WTC11 (cell line): ENCODE data around the gene PRX. TPM values are rescaled to one million over a fixed set of nuclear protein-coding genes. Genes with fewer than 3 reads are reported as not detected.

ENCODE experiments used
- ATAC-seq: fragments of 200-7000 bp; cut with Tn5 transposase; 2 replicates; pipeline ENCODE4 v1.10.0; 2021; ENCODE audit warnings: mild to moderate bottlenecking, moderate library complexity
- CTCF ChIA-PET: fragments of 300-600 bp; sonication (Branson Sonifier 250); formaldehyde crosslinking; loops from one replicate; lab custom pipeline; 2021; ENCODE audit warnings: antibody characterized with exemption; lab: Charles Lee
- POLR2A ChIA-PET: fragments of 350-600 bp; sonication (Branson Sonifier 250); formaldehyde crosslinking; loops from one replicate; lab custom pipeline; 2021; ENCODE audit warnings: antibody characterized with exemption; lab: Charles Lee
- DNase-seq: peaks from one replicate; pipeline ENCODE4 v3.0.0; 2021; ENCODE audit warnings: low spot score
- H3K27ac Mint-ChIP-seq: 2 replicates; pipeline ENCODE4 v1.8.0; 2021; ENCODE audit warnings: mixed read lengths
- H3K27me3 Mint-ChIP-seq: 2 replicates; pipeline ENCODE4 v1.8.0; 2021; ENCODE audit warnings: low read depth, mild to moderate bottlenecking, moderate library complexity, mixed read lengths
- H3K36me3 Mint-ChIP-seq: 2 replicates; pipeline ENCODE4 v1.8.0; 2021; ENCODE audit warnings: mixed read lengths
- H3K4me1 Mint-ChIP-seq: 2 replicates; pipeline ENCODE4 v1.8.0; 2022; ENCODE audit warnings: mixed read lengths
- H3K4me3 Mint-ChIP-seq: 2 replicates; pipeline ENCODE4 v1.8.0; 2021; ENCODE audit warnings: mild to moderate bottlenecking, moderate library complexity, mixed read lengths
- H3K9me3 Mint-ChIP-seq: 2 replicates; pipeline ENCODE4 v1.8.0; 2021; ENCODE audit warnings: mixed read lengths
- AFF4 ChIP-seq: sonication (generic); formaldehyde crosslinking; IDR thresholded peaks from 2 replicates; pipeline ENCODE4 v1.8.1; 2023; ENCODE audit warnings: mild to moderate bottlenecking, missing genetic modification reagents, borderline replicate concordance
- CDX4 ChIP-seq: fragments of 250-450 bp; sonication (Bioruptor Pico); IDR thresholded peaks from 2 replicates; pipeline ENCODE4 v1.9.0; 2021; ENCODE audit warnings: moderate library complexity, mild to moderate bottlenecking, inconsistent platforms, borderline replicate concordance
- E2F1 ChIP-seq: sonication (generic); formaldehyde crosslinking; IDR thresholded peaks from 2 replicates; pipeline ENCODE4 v1.8.0; 2022; ENCODE audit warnings: mild to moderate bottlenecking, missing genetic modification reagents
- FOXJ3 ChIP-seq: sonication (generic); formaldehyde crosslinking; IDR thresholded peaks from 2 replicates; pipeline ENCODE4 v1.9.0; 2021; ENCODE audit warnings: missing genetic modification reagents, mild to moderate bottlenecking, borderline replicate concordance
- FOXK1 ChIP-seq: sonication (generic); formaldehyde crosslinking; IDR thresholded peaks from 2 replicates; pipeline ENCODE4 v1.8.0; 2022; ENCODE audit warnings: mild to moderate bottlenecking, moderate library complexity, missing genetic modification reagents
- FOXP4 ChIP-seq: sonication (generic); formaldehyde crosslinking; IDR thresholded peaks from 2 replicates; pipeline ENCODE4 v1.8.0; 2022; ENCODE audit warnings: mild to moderate bottlenecking, missing genetic modification reagents
- GTF2I ChIP-seq: fragments of 250-450 bp; sonication (Bioruptor Pico); conservative IDR thresholded peaks from 2 replicates; pipeline ENCODE4 v1.4.0; 2021; ENCODE audit warnings: mild to moderate bottlenecking
- HMGXB4 ChIP-seq: sonication (generic); formaldehyde crosslinking; IDR thresholded peaks from 2 replicates; pipeline ENCODE4 v1.8.1; 2023; ENCODE audit warnings: mild to moderate bottlenecking, moderate library complexity, missing genetic modification reagents
- IRF2 ChIP-seq: sonication (generic); formaldehyde crosslinking; IDR thresholded peaks from 2 replicates; pipeline ENCODE4 v1.8.0; 2022; ENCODE audit warnings: low read depth, missing genetic modification reagents, borderline replicate concordance
- KAT7 ChIP-seq: sonication (generic); formaldehyde crosslinking; IDR thresholded peaks from 2 replicates; pipeline ENCODE4 v1.8.1; 2023; ENCODE audit warnings: missing genetic modification reagents, mild to moderate bottlenecking, borderline replicate concordance
- MXD4 ChIP-seq: fragments of 250-450 bp; sonication (Bioruptor Pico); IDR thresholded peaks from 2 replicates; pipeline ENCODE4 v1.8.0; 2021; ENCODE audit warnings: mild to moderate bottlenecking, moderate library complexity, borderline replicate concordance
- PRDM15 ChIP-seq: sonication (generic); formaldehyde crosslinking; IDR thresholded peaks from 2 replicates; pipeline ENCODE4 v1.8.0; 2022; ENCODE audit warnings: missing genetic modification reagents
- SOX15 ChIP-seq: fragments of 250-450 bp; sonication (Bioruptor Pico); IDR thresholded peaks from 2 replicates; pipeline ENCODE4 v1.9.0; 2021; ENCODE audit warnings: mild to moderate bottlenecking
- TP53 ChIP-seq: sonication (generic); formaldehyde crosslinking; IDR thresholded peaks from 2 replicates; pipeline ENCODE4 v1.8.1; 2023; ENCODE audit warnings: mild to moderate bottlenecking, missing genetic modification reagents
- ZNF512 ChIP-seq: sonication (generic); formaldehyde crosslinking; IDR thresholded peaks from 2 replicates; pipeline ENCODE4 v1.8.1; 2022; ENCODE audit warnings: missing genetic modification reagents, borderline replicate concordance
- total RNA-seq: library from RNA; stranded (reverse); gene quantifications from 3 replicates; pipeline ENCODE4 v1.2.3, GENCODE V29; 2021

The PRX gene
- total RNA-seq, 1 experiment from 2014 or later = 8.4 TPM

GRCh38 chr19:40452016-40452415 lies 38.8 kb upstream of the PRX start:
- CTCF ChIA-PET = interaction anchor here (6.6 kb wide), 1 partner anchor 12 kb away, joined by 57 read pairs; the partner anchor contains the start of gene BLVRB

GRCh38 chr19:40450664-40451063 lies 37.5 kb upstream of the PRX start:
- Mint-ChIP-seq H3K4me3 (no peak overlapping the region), H3K27me3 (no peaks in the 10 kb centered on the region), H3K36me3 (peaks cover 3% of the 10 kb centered on the region; the same call in 1 of the 2 replicates), H3K4me1 (peaks cover 13% of the 10 kb centered on the region), H3K9me3 (no peaks in the 10 kb centered on the region), H3K27ac (peak overlapping the region; percentile 91)
- DNase-seq = no peak
- no peak for ATAC-seq
- ChIA-PET POLR2A (no interaction called here), CTCF (interaction anchor here (0.8 to 6.6 kb wide), 2 partner anchors 13 to 30 kb away, joined by 4 to 57 read pairs; partner anchors contain the start of gene BLVRB)
- TF ChIP-seq IRF2 (CRISPR knock-in tag) (no peak), MXD4 (CRISPR knock-in tag) (no peak), PRDM15 (CRISPR knock-in tag) (no peak), HMGXB4 (CRISPR knock-in tag) (no peak), SOX15 (no peak), AFF4 (no peak), E2F1 (CRISPR knock-in tag) (no peak), FOXP4 (CRISPR knock-in tag) (no peak), KAT7 (CRISPR knock-in tag) (no peak), CDX4 (no peak), FOXK1 (CRISPR knock-in tag) (no peak), FOXJ3 (CRISPR knock-in tag) (no peak), ZNF512 (CRISPR knock-in tag) (no peak)

More at GRCh38 chr19:40452016-40452415, 38.8 kb upstream of the PRX start:
- Mint-ChIP-seq H3K27ac (no peak overlapping the region; the same call in none of the 2 replicates), H3K27me3 (no peaks in the 10 kb centered on the region), H3K9me3 (no peaks in the 10 kb centered on the region), H3K36me3 (peaks cover 3% of the 10 kb centered on the region; the same call in 1 of the 2 replicates), H3K4me1 (peaks cover 5% of the 10 kb centered on the region; the same call in 1 of the 2 replicates), H3K4me3 (no peak overlapping the region)
- TF ChIP-seq TP53 (CRISPR knock-in tag) (no peak), GTF2I (CRISPR knock-in tag) (no peak), CDX4 (no peak)
- ATAC-seq (no peak), DNase-seq (no peak)
- POLR2A ChIA-PET = interaction anchor here (0.7 kb wide), 1 partner anchor 11 kb away, joined by 6 read pairs; no protein-coding TSS in a partner anchor
